NOMO-1 treated with dmso at 0.1 percent for 144 hours (cell line): Measurements from ENCODE around the gene PLEKHH2.
A peak's percentile ranks its signal among the peaks of the same experiment; 100 is the strongest.
"Not testable (repeated sequence)": the region's sequence is repeated elsewhere in the genome, so short reads cannot be mapped to it uniquely, and the experiment has no call there.

Experiments
- DNase-seq: peaks from one replicate; lab custom pipeline; 2025; ENCODE audit not compliant: unreplicated experiment; lab: John Stamatoyannopoulos, UW

PLEKHH2 gene

DNA sequence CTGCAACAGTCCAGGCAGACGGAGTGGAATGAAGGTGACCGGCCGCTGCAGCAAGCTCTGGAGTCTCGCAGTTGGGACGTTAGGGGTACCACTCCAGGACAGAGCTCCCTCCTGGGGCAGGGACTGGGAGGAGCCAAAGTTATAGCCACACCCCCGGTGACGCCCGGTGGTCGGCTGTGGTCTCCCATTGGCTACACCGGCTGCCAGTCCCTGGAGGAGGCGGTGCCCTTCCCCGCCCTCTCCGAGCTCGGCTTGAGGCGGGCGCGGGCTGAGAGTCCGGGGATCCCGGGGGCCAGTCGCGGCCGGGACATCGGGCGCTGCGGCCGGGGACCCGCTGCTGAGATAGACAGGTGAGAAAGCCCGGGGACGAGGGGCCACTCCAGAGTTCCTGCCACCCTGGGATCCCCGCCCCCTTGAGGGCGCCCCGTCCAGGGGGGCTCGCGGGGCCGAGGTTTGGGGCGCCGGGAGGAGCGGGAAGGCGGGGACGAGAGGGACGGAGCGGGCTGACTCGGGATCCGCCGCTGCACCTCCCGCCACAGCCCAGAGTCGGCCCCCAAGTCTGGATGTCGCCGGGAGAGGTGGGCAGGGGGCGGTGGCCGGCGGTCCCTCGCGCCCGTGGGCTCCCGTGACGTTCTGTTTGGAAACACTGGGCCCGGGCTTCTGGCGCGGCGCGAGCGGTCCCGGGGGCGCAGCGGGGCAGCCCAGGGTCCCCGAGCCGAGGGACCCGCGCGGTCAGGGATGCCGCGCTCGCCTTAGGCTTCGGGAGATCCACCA, at the start of gene PLEKHH2:
PLEKHH2 (plus strand) TSS at position 231 of the 774 bp plus-strand sequence. CDS start 7,414 bp downstream, outside the sequence.
- peak; percentile 50 for DNase-seq

DNA sequence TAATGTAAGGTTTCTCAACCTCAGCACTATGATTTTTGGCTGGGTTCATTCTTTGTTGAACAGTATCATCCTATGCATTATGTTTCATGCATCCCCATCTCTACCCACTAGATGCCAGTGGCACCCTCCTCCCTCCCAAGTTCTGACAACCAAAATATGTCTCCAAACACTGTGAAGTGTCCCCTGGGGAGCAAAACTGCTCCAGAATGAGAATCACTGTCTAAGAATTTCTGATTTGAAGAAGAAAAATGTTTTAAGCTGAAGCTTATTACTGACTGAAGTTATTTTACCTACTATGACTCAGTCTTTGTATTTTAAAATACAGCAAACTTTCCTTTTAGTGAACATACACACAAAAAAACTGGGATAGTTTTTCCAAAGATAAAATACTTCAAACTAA, 44.6 kb upstream of the PLEKHH2 start:
- no peak for DNase-seq

DNA sequence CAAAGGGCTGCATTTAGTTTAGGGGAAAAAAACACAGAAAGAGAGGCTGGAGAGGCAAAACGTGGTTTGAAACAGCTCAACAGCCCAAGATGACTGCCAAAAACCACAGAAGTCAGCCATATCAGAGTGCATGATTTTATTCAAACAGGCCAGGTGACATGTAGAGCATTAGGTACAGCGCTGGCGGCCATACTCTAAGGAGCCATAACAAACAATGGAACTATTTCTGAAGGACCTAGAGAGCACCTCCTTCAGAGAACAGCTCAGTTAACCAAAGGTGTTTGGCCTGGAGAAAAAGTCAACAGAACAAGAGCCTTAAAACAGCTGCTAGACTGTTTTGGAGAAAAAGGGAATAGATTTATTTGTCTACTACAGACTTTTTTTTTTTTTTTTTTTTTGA, 43.8 kb upstream of the PLEKHH2 start:
- no peak for DNase-seq

DNA sequence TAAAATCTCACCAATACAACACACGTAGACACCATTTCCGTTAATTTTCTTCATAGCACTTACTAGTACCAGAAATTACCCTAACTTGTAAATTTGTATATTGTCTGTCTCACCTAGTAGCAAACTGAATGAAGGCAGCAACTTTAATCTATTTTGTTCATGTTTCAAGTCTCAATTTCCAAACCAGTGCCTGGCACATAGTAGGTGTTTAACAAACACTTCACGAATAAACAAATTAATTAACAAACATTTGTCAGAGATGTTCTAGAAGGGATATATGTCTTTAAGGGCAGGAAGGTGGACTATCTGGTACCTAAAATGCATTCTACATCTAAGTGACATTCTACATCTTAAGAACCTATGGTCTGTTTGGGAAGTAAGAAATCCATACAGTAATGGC, 42.2 kb upstream of the PLEKHH2 start:
- DNase-seq = no peak

DNA sequence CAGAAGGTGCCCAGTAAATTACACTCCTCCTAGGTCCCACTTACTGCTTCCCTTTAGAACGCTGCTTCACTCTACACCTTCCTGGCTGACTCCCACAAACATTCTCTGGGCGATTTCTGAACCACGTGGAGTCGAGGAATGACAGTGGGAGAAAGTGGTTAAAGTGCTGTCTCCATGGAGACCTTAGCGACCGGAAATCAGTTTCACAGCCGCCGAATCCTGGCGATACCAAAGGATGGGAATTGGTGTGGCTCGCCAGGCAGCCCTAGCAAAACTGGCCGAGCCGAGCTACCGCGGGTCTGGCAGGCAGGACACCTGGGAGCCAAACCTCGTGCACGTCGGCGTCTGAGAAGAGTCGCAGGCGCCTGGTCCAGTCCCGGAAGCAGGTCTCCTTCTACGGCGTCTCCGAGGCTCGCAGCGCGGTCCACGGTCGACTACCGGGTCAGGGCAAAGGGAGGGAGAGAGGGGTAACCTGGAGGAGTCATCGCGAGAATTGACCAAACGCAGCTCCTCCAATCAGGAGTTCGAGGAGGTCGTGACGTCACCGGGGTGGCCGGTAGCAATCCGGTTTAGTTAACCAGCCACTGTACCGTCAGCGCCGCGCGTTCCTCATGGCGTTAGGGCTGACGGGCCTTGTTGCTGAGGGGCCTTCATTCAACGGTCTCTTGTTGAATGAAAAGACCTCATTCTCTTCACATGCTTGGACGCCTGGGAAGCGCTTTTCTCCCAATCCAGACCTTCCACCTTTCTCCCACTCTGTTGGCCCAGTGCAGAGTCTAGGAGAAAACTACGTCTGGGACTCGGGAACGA, 41.3 kb upstream of the PLEKHH2 start, which contains the start of gene THADA:
THADA (minus strand) TSS at position 436 of the 810 bp plus-strand sequence. CDS start 3,646 bp downstream, outside the sequence.
- peak; percentile 97 for DNase-seq

DNA sequence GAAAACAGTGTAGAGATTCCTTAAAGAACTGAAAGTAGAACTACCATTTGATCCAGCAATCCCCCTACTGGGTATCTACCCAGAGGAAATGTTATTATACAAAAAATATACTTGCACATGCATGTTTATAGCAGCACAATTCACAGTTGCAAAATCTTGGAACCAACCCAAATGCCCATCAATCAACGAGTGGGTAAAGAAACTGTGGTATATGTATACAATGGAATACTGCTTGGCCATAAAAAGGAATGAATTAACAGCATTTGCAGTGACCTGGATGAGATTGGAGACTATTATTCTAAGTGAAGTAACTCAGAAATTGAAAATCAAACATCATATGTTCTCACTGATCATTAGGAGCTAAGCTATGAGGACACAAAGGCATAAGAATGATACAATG, 36.5 kb upstream of the PLEKHH2 start:
- DNase-seq = not testable (repeated sequence)

DNA sequence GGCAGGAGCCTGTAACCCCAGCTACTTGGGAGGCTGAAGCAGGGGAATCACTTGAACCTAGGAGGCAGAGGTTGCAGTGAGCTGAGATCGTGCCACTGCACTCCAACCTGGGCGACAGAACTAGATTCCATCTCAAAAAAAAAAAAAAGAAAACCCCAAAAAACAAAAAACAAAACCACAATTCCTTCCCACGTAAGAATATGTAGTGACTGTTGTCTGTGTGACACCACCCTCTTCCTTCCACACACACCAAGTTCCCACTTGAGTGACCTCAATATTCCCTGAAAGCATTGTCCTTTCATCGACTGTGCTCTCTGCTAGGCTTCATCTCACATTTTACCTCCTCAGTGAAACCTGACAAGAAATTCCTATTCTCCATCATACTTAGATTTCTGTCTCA, 32.4 kb upstream of the PLEKHH2 start:
- DNase-seq = no peak

DNA sequence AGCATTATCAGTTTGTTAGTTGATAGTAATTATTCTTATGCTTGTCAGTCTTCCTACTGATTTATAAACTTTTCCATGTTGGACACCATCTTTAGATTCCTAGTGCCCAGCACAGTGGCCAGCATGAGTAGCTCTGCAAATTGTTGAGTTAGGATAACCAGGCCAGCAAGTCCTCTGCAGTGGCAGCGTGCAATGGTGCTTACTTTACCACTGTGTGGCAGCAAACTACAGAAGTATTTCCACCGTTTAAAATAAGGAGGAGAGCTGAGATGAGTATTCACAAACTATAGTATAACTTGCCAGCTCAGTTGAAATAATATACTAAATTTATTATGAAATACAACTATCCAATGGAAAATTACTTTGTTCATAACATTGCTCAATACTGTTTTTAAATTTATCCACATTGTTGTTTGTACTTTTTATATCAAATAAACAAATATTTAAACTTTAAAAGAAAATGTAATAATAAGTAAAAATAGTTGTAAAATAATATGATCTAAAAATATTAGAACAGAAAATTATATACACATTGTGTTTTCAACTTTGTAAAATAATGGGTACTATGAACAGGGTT, 31.9 kb upstream of the PLEKHH2 start:
- no peak for DNase-seq

DNA sequence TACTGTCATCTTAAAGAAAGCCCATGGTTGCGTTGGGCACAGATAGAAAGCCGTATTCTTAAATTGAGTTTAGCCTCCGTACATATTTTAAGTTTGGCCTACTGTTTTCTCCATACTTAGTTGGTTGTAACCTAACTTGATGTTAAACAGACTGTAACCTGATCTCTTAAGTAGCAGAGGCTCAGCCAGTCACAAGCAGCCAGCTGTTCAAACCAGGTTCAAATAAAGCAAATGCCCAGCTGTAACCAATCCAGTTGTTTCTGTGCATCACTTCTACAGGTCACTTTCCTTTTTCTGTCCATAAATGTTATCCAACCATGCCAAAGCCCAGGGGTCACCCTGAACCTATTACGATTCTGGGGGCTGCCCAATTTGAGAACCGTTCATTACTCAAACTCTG, 31.2 kb upstream of the PLEKHH2 start:
- DNase-seq = no peak

DNA sequence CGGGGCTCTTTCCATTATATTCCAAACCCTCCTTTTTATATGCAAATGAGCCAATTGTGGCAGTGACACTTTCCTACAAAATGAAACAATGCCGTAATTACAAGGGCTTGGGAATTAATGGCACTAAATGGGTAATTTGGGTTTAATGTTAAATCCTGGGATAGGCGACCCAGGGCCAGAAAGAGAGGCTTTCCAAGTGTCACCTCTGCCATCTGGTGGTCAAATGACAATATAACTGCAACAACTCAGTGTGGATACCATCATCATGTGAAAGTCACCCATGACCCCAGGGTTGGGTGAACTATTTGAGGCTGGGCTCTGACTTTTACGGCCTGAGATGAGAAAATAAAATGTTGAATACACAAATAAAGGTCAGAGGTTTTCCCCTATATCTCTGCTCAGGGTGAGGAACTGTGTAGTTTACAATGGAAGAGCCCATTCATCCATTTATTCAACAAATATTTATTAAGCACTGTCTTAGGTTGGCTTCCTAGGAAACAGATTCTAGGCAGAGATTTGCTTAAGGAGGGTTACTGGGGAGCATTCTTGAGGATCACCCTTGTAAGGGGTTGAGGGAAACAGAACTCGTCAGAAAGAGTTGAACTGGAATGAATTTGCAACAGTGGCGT, 27.7 kb upstream of the PLEKHH2 start:
- no peak for DNase-seq

DNA sequence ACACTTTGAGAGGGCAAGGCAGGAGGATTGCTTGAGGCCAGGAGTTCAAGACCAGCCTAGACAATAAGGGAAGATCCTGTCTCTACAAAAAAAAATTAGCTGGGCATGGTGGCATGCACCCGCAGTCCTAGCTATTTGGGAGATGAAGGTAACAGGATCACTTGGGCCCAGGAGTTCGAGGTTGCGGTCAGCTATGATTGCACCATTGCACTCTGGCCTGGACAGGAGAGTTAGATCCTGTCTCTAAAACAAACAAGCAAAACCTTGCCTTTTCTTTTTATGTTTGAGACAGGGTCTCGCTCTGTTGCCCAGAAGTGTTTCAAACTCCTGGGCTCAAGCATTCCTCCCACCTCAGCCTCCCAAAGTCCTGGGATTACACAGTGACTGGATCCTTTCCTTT, 26.7 kb upstream of the PLEKHH2 start:
- DNase-seq = no peak

DNA sequence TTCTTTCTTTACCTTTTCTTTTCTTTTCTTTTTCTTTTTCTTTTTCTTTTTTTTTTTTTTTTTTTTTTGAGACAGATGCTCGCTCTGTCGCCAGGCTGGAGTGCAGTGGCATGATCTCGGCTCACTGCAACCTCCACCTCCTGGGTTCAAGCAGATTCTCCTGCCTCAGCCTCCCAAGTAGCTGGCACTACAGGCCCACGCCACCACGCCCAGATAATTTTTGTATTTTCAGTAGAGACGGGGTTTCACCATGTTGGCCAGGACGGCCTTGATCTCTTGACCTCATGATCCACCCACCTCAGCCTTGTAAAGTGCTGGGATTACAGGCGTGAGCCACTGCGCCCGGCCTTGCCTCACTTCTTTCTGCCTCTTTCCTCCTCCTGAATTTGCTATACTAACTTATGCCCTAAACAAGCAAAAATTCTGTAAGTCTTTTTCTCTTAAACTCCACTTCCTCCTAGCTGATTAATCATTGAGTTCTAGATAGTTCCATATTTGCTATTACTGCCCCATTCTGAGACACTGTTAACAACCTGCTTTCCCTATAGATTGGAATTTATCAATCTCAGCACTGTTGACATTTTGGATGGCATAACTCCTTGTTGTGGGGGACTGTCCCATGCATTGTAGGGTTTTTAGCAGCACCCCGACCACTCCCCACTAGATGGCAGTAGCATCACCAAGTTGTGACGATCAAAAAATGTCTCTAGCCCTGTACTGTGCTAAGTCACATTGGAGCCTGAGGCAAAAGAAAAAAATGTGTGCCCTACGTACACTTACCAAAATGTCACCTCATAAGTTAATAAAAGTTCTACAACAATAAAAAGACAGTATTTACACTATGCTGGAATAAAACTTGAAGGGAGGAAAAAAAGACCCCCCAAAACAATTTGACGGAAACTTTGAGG, 24.8 kb upstream of the PLEKHH2 start:
- peak; percentile 38 for DNase-seq

DNA sequence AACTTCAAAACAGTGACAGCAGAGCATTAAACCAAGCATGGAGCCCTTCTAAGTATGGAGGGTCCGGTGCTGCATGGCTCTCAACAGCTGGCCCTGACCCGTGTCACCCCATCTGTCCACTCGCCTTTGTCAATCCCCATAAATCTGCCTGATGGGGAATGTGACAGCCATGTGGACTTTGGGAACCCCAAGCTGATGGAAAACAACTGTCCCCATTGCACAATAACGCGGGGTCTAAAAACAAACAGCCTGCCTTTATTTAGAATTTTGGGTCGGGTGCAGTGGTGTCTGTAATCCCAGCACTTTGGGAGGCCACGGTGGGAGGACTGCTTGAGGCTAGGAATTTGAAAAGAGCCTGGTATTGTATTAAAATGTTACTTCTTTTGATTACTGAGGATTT, 24.1 kb upstream of the PLEKHH2 start:
- DNase-seq = no peak

DNA sequence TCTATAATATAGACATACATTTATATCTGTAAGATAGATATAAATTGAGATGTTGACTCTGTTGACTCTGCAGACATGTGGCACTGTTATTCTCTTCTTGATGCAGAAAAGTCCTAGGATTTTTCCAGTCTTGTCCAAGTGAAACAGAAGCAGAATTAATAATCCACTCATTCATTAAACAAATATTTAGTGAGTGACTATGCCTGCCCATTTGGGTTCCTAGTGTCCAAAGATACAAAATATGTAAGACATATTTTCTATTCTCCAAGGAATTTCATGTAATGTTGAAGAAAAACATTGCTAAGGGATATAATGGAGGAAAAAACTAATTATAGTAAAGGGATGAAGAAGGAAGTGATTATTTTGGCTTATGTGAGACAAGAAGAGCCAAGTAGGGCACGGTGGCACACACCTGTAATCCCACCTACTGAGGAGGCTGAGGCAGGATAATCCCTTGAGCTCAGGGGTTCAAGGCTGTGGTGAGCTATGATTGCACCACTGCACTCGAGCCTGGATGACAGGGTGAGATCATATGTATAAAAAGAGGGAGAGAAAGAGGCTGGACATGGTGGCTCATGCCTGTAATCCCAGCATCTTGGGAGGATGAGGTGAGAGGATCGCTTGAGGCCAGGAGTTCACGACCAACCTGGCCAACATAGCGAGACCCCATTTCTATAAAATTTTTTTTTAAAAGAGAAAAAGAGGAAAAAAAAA, 19.9 kb upstream of the PLEKHH2 start:
- DNase-seq = no peak

DNA sequence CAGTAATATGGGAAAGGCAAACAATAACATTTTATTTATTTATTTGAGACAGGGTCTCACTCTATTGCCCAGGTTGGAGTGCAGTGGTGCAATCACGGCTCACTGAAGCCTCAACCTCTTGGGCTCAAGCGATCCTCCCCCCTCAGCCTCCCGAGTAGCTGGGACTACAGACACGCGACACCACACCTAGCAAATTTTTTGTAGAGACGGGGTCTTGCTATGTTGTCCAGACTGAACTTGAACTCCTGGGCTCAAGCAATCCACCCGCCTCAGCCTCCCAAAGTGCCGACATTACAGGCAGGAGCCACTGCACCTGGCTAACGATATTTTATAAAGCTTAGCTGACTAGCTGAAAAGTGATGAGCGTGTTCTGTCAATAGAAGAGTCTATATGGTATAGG, 17.5 kb upstream of the PLEKHH2 start:
- DNase-seq = no peak

DNA sequence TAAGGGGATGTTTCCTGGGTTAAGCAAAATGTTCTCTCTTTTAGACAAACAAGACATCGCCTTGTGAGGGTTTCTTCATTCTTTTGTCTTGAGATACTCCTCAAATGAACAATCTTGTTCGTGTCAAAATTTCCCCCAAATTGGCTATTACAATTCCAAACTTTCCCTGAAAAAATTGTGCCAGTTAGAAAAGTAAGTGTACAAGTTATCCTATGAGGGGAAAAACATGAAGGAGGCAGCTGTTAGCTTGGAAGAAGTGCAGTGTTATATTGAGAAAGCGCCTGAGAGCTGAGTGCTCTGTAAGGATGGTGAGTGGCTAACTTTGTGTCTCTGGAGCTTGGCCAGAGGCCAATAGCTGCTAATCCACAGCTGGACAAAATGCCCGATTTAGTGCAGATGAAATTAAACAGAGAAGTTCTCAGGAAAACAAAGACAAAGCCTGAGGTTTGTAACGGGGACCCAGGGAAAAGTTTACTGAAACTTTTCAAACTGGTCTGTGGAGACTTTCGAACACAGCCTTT, 14.1 kb upstream of the PLEKHH2 start:
- no peak for DNase-seq

DNA sequence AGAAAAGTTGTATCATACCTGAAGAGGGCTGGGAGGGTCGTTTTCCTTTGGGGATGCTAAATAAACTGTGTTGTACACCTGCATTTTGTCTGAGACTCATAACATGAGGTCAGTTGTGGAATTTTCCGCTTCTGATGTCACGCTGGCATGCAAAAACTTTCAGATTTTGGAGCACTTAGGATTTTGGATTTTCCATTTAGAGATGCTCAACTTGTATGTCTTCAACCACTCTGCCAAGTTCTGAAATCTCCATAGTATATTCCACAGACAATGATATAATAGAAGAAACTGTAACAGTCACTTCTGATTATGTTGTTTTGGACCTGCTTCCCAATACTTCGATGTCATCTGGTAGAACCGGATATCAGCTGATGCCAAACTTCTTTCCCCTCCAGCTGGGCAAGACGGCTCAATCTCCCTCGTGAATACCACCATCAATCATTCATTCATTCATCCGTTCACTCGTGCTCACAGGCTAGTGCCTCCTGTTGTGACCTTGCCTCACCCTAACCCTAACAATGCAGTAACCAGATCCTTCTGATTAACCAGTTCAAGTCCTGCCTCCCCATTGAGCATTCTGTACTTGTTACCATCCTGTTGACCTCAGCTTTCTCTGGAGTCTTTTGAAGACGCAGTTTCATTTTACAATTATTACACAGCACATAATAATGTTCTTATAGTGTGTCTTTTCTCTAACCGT, 5.3 kb upstream of the PLEKHH2 start:
- DNase-seq = no peak

DNA sequence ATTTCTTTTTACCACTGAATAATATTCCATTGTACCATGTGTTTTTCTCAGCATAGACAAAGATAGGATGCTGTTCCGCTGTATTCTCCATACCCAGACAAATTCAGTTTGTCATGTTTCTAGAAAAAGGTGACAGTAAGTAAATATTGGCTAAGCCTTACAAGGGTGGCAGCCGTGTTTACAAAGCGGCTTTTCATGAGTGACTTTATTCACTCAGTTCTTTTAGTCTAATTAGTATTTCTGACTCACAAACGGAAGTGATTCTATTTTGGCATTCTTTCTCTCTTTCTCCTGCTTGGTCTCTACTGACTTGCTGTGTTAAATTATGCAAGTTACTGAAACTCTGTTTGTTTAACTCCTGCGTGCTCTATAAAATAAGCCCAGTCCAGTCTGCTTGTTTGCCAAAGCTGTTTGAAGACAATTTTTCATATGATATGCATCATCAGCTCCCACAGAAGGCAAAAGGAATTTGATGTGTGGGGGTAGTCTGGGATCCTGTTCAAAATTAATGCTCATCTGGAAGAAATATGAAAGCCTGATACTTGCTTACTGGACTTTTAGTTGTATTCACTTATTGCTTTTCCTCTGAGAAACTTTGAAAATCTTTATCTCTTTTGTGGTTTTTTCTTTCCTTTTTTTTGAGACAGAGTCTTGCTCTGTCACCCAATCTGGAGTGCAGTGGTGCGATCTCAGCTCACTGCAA, 2.3 kb upstream of the PLEKHH2 start:
- no peak for DNase-seq
